ENCODE measurements around the gene TBC1D5. TPM values are rescaled to one million over a fixed set of nuclear protein-coding genes. Genes with fewer than 3 reads are reported as not detected.

TBC1D5 gene
- total RNA-seq, 1 donor from 2014 or later, result 32.1 TPM

GRCh38 chr3:17302170-17302569 lies 440.3 kb downstream of the TBC1D5 start:
- no peak overlapping the region for H3K4me3 ChIP-seq (ENCODE audit: low read depth, low read length)
- no peak for TF ChIP-seq CTCF (conservative IDR thresholded peaks at IDR 0.05; ENCODE audit: low read depth, low read length)
- no peak for DNase-seq (ENCODE audit: low read depth)

- no peak overlapping the region for H3K4me3 ChIP-seq (ENCODE audit: low read depth, low read length)
- no peak for DNase-seq (ENCODE audit: low read depth)
- TF ChIP-seq CTCF (conservative IDR thresholded peaks at IDR 0.05; ENCODE audit: low read depth, low read length), result no peak
These were observed 441.2 kb downstream of the TBC1D5 start for GRCh38 chr3:17301271-17301670.

GRCh38 chr3:17300441-17300840 lies 442.0 kb downstream of the TBC1D5 start:
- DNase-seq (ENCODE audit: low read depth), result no peak
- no peak for TF ChIP-seq CTCF (conservative IDR thresholded peaks at IDR 0.05; ENCODE audit: low read depth, low read length)
- no peak overlapping the region for H3K4me3 ChIP-seq (ENCODE audit: low read depth, low read length)

GRCh38 chr3:17298038-17298437 lies 444.4 kb downstream of the TBC1D5 start:
- no peak overlapping the region for H3K4me3 ChIP-seq (ENCODE audit: low read depth, low read length)
- no peak for DNase-seq (ENCODE audit: low read depth)
- no peak for TF ChIP-seq CTCF (conservative IDR thresholded peaks at IDR 0.05; ENCODE audit: low read depth, low read length)

GRCh38 chr3:17292556-17292955 lies 449.9 kb downstream of the TBC1D5 start:
- H3K4me3 ChIP-seq (ENCODE audit: low read depth, low read length), result no peak overlapping the region
- no peak for TF ChIP-seq CTCF (conservative IDR thresholded peaks at IDR 0.05; ENCODE audit: low read depth, low read length)
- no peak for DNase-seq (ENCODE audit: low read depth)

GRCh38 chr3:17290894-17291293 lies 451.5 kb downstream of the TBC1D5 start:
- no peak overlapping the region for H3K4me3 ChIP-seq (ENCODE audit: low read depth, low read length)
- no peak for TF ChIP-seq CTCF (conservative IDR thresholded peaks at IDR 0.05; ENCODE audit: low read depth, low read length)
- no peak for DNase-seq (ENCODE audit: low read depth)

GRCh38 chr3:17288839-17289399 lies 453.5 kb downstream of the TBC1D5 start:
- TF ChIP-seq CTCF (conservative IDR thresholded peaks at IDR 0.05; ENCODE audit: low read depth, low read length), result no peak
- H3K4me3 ChIP-seq (ENCODE audit: low read depth, low read length), result no peak overlapping the region
- DNase-seq (ENCODE audit: low read depth), result no peak

All from epithelial cell of proximal tubule (primary cell).